ENCODE data around the gene TSPAN11. TPM values are rescaled to one million over a fixed set of nuclear protein-coding genes. Genes with fewer than 3 reads are reported as not detected.

The TSPAN11 gene
- total RNA-seq, 2 donors from 2014 or later: 0.07 to 0.28 TPM

DNA sequence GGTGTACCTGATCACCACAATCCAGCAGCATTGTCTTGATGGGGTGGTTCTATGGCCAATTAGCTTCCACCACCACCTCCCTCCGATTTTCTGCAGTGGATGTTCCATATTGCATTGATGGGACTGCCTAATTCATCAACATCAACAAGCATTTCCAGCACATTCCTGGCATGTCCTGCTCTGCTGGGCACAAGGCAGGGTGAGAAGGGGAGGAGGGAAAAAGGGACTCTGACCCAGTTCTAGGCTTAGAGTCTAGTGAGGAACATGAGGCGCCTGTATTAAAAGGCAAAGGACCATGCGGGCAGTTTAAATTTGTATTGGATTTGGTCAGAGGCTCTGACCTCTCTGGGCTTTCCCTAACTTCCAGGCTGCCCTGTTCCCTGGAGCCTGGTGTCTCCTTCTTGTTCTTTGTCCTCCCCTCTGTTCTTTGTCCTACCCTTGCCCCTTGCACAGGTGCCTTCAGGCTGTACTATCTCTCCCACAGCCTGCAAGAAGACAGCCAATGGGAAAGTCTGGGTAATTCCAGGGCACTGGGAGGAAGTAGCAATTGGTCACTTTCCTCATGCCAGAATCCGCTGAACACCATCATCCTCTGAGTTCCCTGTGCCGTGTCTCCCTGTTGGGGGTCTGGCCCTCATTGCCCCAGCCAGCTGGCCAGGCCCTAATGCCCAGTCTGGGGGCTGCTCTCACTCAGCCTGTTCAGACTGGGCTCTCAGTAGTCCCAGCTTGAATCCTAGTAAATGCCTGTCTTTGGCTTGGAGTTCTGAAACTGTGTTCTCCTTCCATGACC lies 43.3 kb downstream of the TSPAN11 start:
- Mint-ChIP-seq H3K4me1 (ENCODE audit: low read depth) (no peaks in the 10 kb centered on the region), H3K9me3 (no peaks in the 10 kb centered on the region), H3K27ac (no peak overlapping the region), H3K36me3 (ENCODE audit: insufficient read depth in 2 of 2) (no peaks in the 10 kb centered on the region), H3K27me3 (ENCODE audit: low read depth) (peaks cover 20% of the 10 kb centered on the region), H3K4me3 (no peak overlapping the region)
- DNase-seq (no peak), ATAC-seq (replicated peaks in 1 of 2) (no peak)

DNA sequence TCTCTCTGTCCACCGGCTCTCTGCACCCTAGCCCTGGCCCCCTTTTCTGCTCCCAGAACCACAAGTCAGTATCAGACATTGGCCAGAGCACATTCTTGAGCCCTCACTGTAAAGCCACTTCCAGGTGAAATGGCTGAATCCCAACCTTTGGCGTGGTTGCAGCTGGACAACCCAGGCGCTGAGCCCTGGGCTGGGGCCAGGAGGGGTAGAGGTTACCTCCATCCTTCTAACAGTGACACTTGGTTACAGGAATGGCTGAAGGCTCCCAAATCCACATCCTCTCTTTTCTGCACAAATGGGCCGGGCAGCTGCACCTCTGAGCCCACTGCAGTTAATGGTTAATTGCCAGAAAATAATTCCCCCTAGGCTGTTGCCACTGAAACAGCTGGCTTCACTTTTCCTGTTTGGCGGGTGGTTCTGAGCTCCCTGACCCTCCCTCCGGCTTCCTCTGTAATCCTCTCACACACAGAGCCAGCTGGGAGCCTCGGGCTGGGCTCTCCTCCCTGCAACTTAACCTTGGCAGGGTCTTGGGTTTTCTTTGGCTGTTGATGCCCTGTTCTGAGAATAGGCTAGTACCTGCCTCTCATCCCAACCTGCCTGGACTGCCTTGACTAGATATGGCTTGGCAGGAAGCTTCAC lies 44.1 kb downstream of the TSPAN11 start:
- DNase-seq (no peak), ATAC-seq (replicated peaks in 1 of 2) (no peak)
- Mint-ChIP-seq H3K4me3 (no peak overlapping the region), H3K27ac (no peak overlapping the region), H3K27me3 (ENCODE audit: low read depth) (peaks cover 20% of the 10 kb centered on the region), H3K36me3 (ENCODE audit: insufficient read depth in 2 of 2) (no peaks in the 10 kb centered on the region), H3K4me1 (ENCODE audit: low read depth) (no peaks in the 10 kb centered on the region), H3K9me3 (no peaks in the 10 kb centered on the region)

DNA sequence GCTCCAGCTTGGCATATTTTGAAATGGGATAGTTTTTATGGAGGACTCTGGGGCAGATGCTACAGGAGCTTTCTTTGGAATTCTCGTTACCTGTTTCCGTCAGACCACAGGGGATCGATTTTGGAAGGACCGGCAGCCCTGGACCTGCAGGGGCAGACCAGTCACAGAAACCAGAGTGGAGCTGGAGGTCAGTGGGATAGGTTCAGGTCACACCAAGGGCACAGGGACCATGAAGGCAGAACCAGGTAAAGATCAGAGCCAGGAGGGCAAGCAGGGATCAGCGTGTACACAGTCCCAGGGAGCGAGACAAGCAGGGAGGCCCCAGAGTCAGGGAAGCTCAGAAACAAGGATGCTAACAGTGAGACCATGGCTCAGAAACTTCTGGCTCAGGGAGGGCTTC lies 45.5 kb downstream of the TSPAN11 start:
- no peak for DNase-seq
- H3K27ac Mint-ChIP-seq: no peak overlapping the region
- no peaks in the 10 kb centered on the region for H3K36me3 Mint-ChIP-seq (ENCODE audit: insufficient read depth in 2 of 2)
- H3K4me3 Mint-ChIP-seq: no peak overlapping the region
- no peaks in the 10 kb centered on the region for H3K9me3 Mint-ChIP-seq
- H3K27me3 Mint-ChIP-seq (ENCODE audit: low read depth): peaks cover 20% of the 10 kb centered on the region
- no peaks in the 10 kb centered on the region for H3K4me1 Mint-ChIP-seq (ENCODE audit: low read depth)
- no peak for ATAC-seq (replicated peaks in 1 of 2)

DNA sequence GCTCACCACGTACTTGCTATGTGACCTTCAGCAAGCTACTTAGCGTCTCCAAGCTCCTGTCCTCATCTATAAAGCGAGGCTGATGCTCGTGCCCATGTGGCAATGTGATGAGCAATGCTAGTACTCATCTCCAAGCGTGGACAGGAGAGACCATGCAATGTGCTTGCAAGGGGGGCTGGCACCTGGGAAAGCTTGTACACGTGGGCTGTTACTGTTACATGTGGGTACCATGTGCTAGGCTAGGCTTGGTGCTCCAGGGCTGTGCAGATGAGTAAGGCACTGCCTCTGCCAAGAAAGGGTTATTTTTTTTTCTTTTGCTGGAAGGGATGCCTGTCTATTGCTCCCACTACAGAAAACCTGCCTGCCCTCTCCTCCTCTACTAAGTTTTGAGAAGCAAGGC lies 46.6 kb downstream of the TSPAN11 start:
- Mint-ChIP-seq H3K36me3 (ENCODE audit: insufficient read depth in 2 of 2) (no peaks in the 10 kb centered on the region), H3K4me3 (no peak overlapping the region), H3K4me1 (ENCODE audit: low read depth) (no peaks in the 10 kb centered on the region), H3K27me3 (ENCODE audit: low read depth) (peaks cover 20% of the 10 kb centered on the region), H3K9me3 (no peaks in the 10 kb centered on the region), H3K27ac (no peak overlapping the region)
- no peak for DNase-seq
- no peak for ATAC-seq (replicated peaks in 1 of 2)

DNA sequence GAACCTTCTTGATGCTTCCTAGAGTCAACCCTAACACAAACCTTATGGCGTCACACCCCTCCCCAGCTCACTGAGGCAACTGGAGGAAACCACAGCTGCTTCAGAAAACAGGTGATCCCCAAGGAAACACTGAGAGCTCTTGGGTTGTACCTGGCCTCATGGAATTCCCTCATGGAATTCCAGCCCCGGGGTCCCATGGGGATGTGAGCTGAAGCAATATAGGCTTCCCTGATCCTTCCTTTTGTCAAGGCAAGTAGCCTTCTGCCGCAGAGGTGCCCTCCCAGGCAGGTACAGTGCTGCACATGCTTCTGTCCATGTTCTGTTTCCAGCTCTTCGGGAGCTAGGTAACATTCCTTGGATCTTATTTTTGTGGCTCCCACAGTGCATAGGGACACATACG lies 47.3 kb downstream of the TSPAN11 start:
- Mint-ChIP-seq H3K36me3 (ENCODE audit: insufficient read depth in 2 of 2) (no peaks in the 10 kb centered on the region), H3K4me3 (no peak overlapping the region), H3K9me3 (no peaks in the 10 kb centered on the region), H3K27ac (no peak overlapping the region), H3K4me1 (ENCODE audit: low read depth) (no peaks in the 10 kb centered on the region), H3K27me3 (ENCODE audit: low read depth) (peaks cover 20% of the 10 kb centered on the region)
- no peak for ATAC-seq (replicated peaks in 1 of 2)
- no peak for DNase-seq

DNA sequence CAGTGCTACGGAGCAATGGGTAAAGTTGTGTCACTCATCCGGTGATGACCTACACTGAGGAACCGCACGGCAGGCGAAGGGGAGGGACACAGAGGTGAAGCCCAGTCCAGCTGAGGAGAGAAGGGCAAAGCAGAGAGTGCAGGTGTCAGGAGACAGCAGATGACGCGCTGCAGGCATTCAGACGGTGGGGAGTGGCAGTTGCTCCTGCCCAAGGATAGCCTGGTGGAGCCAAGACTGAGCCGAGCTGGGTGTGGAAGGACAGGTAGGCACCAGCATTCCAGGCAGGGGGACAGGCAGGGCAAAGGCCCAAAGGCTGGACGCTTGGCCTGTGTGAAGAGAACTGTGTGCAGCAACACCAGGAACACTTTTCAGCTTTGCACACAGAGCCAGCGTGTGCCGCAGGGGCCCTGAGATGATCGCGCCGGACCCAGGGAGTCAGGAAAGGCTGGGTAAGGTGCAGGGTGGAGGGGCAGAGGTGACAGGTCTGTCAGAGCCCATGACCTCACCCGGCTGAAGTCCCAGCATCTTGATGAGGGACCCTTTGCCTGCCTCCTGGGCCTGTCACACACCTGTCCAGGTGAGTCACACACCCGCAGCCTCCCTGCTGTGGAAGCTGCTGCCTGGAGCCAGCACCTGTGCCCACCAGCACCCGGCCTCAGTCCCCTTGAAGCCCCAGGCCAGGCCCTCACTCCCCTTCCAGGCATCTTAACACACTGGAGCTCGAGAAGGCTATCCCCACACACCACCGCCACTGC lies 48.4 kb downstream of the TSPAN11 start:
- H3K4me1 Mint-ChIP-seq (ENCODE audit: low read depth): no peaks in the 10 kb centered on the region
- no peak overlapping the region for H3K27ac Mint-ChIP-seq
- no peaks in the 10 kb centered on the region for H3K36me3 Mint-ChIP-seq (ENCODE audit: insufficient read depth in 2 of 2)
- H3K27me3 Mint-ChIP-seq (ENCODE audit: low read depth): peaks cover 18% of the 10 kb centered on the region
- DNase-seq (no peak), ATAC-seq (replicated peaks in 1 of 2) (no peak)
- no peak overlapping the region for H3K4me3 Mint-ChIP-seq
- H3K9me3 Mint-ChIP-seq: no peaks in the 10 kb centered on the region

DNA sequence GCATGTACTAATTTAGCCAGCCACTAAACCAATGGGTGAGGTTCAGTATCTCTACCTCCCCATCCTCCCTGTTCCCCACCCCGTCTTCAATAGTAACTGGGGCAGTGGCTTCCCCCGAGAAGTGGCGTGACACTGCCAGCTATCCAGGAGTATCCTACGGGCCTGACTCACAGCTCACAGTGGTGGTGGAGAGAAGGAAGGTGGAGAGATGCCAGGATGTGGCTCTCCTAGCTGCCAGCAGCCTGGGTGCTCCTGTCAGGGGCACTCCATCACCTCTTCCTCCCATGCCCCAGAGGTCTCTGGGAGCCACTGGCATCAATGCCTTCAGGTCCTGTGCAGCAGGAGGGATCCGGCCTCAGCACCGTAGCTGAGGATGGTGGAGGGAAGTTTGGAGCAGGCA lies 49.0 kb downstream of the TSPAN11 start:
- no peak for ATAC-seq (replicated peaks in 1 of 2)
- no peak overlapping the region for H3K27ac Mint-ChIP-seq

DNA sequence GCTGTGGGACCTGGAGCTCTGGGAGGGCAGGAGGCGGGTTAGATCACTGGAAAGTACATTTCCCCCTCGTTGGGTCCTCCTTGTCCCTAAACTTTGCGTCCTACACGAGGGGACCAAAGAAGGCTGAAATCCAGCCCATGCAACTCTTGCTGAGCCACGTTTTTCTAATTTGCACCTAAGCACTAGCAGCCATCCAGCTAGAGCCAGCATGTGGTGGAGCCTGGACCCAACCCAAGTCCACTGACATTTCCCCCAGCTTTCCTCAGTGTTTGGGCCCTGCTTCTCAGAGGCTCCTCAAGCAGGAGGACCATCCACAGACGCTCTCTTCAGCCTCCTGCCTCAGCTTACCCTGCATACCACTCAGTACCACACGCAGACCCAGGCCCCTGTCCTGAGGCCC lies 49.7 kb downstream of the TSPAN11 start:
- DNase-seq: no peak
- Mint-ChIP-seq H3K36me3 (ENCODE audit: insufficient read depth in 2 of 2) (no peaks in the 10 kb centered on the region), H3K27me3 (ENCODE audit: low read depth) (peaks cover 7% of the 10 kb centered on the region), H3K27ac (no peak overlapping the region), H3K9me3 (no peaks in the 10 kb centered on the region), H3K4me1 (ENCODE audit: low read depth) (no peaks in the 10 kb centered on the region), H3K4me3 (no peak overlapping the region)
- ATAC-seq (replicated peaks in 1 of 2): peak in 1 of 2 donors; percentile 5

More for the DNA sequence above, 49.0 kb downstream of the TSPAN11 start:
- no peak for DNase-seq
- no peak overlapping the region for H3K4me3 Mint-ChIP-seq
- peaks cover 12% of the 10 kb centered on the region for H3K27me3 Mint-ChIP-seq (ENCODE audit: low read depth)
- H3K4me1 Mint-ChIP-seq (ENCODE audit: low read depth): no peaks in the 10 kb centered on the region
- no peaks in the 10 kb centered on the region for H3K9me3 Mint-ChIP-seq
- no peaks in the 10 kb centered on the region for H3K36me3 Mint-ChIP-seq (ENCODE audit: insufficient read depth in 2 of 2)

DNA sequence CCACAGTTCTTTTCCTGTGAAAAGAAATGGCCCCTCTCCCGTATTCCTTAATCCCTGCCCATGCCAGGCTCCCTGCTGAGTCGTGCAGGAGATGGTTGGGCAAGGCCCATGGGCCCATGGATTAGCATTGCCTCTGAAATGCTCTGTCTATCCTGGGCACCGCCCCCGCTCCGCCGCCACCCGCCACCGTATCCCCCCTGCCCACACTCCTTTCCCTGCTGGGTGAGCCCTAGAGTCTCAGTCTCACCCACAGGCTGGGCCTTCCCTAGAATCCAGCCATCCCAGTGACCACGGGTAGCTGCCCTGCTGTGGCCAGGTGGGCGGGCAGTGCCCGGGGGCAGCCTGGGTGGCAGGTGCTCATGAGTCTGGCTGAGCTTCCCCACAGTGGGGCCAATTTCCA lies 50.6 kb downstream of the TSPAN11 start:
- H3K4me1 Mint-ChIP-seq (ENCODE audit: low read depth): no peaks in the 10 kb centered on the region
- ATAC-seq (replicated peaks in 1 of 2) (no peak), DNase-seq (no peak)

DNA sequence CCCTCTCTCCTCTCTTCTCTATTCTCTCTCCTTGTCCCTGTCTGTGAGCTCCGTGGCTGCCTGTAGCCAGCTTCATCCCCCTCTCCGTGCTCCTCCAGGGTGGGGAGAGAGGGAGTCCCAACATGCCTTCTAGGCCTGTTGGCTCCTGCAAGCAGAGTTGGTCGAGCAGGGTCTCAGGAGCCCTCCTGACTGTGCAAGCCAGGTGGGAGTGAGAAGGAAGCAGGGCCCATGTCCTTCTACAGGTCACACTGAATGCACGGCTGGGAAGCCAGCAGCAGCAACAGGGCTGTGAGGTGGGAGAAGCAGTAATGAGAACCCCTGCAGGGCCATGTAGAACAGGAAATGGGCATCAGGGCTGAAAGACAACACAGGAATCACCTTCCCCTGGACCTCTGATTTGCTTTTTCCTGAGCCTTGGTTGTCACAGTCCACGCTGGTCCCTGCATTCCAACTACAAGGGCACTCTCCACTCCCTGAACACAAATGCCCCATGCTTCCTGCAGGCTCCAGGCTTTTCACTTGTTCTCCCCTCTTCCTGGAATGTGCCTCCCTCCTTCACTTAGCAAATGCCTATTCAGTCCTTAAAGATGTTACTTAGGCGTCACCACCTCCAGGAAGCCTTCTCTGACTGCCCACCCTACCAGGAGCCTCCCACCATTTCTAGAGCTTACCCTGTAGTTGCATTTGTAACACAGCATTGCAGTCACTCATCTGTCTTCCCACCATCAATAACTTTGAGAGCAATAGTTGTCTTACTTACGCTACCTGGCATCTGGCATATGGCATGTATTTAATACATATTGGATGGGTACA lies 51.2 kb downstream of the TSPAN11 start:
- no peak for DNase-seq
- ATAC-seq (replicated peaks in 1 of 2): no peak
- Mint-ChIP-seq H3K27me3 (ENCODE audit: low read depth) (no peaks in the 10 kb centered on the region), H3K9me3 (no peaks in the 10 kb centered on the region), H3K4me1 (ENCODE audit: low read depth) (no peaks in the 10 kb centered on the region), H3K36me3 (ENCODE audit: insufficient read depth in 2 of 2) (no peaks in the 10 kb centered on the region), H3K4me3 (no peak overlapping the region), H3K27ac (no peak overlapping the region)

More for the DNA sequence above, 50.6 kb downstream of the TSPAN11 start:
- Mint-ChIP-seq H3K9me3 (no peaks in the 10 kb centered on the region), H3K36me3 (ENCODE audit: insufficient read depth in 2 of 2) (no peaks in the 10 kb centered on the region), H3K27ac (no peak overlapping the region), H3K27me3 (ENCODE audit: low read depth) (peaks cover under 1% of the 10 kb centered on the region), H3K4me3 (no peak overlapping the region)

DNA sequence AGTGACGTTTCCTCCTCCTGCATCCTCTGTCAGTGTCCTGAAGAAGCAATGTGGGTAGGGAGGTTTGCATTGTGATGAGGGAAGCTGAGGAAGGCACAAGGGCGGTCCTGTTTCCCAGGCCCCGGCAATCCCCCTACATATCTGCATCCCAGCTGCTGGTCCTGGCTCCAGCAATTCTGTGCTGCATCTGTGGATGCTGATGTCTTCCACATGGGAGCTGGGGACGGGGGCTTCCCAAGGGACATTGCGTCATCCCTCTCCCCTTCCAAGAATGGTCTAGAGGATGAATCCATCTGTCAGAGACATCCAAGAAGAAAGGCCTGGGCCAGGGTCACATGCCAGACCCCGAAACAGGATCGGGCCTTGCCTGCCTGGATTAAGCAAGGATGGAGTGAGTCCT lies 52.1 kb downstream of the TSPAN11 start:
- no peaks in the 10 kb centered on the region for H3K9me3 Mint-ChIP-seq
- no peaks in the 10 kb centered on the region for H3K27me3 Mint-ChIP-seq (ENCODE audit: low read depth)
- H3K36me3 Mint-ChIP-seq (ENCODE audit: insufficient read depth in 2 of 2): no peaks in the 10 kb centered on the region
- DNase-seq (no peak), ATAC-seq (replicated peaks in 1 of 2) (no peak)
- H3K27ac Mint-ChIP-seq: no peak overlapping the region
- H3K4me1 Mint-ChIP-seq (ENCODE audit: low read depth): no peaks in the 10 kb centered on the region
- no peak overlapping the region for H3K4me3 Mint-ChIP-seq

DNA sequence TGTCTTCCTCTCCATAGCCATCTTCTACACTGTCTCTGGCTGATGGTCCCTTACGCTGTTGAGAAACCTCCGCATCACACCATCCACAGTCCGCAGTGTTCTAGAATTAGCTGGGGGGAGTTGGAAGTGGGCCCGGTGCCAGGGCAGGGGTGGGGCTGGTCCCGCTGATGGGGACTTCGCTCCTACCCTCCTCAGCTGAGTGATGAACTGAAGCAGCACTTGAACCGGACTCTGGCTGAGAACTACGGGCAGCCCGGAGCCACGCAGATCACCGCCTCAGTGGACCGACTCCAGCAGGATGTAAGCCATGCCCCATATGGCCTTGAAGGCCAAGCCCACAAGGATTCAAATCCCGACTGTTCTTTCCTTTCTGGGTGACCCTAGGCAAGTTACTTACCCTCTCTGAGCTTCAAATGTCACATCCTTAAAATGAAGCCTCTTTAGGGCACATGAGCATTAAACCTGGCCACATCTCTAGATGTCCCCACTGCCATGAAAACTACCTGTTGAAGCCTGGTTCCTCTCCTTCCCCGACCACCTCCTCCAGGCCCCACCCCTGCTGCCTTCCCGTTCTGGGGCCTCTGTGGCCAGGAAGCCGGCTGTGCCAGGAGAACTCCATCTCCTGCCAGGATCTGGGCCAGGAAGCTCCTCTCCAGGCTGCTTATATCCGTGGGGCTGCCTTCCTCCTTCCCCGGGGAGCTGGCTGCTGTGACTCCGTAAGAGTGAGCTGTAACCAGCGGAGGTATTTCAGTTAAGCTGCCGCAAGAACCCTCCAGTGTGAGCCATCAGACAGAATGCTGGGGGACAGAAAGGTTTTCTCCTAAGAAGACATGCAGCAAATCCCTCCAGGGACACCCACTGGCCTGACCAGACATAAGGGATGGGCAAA lies 53.1 kb downstream of the TSPAN11 start:
- Mint-ChIP-seq H3K4me1 (ENCODE audit: low read depth) (no peaks in the 10 kb centered on the region), H3K27ac (no peak overlapping the region), H3K27me3 (ENCODE audit: low read depth) (no peaks in the 10 kb centered on the region), H3K4me3 (no peak overlapping the region), H3K9me3 (no peaks in the 10 kb centered on the region), H3K36me3 (ENCODE audit: insufficient read depth in 2 of 2) (no peaks in the 10 kb centered on the region)
- ATAC-seq (replicated peaks in 1 of 2): no peak
- DNase-seq: no peak
